Activated effector memory CD4-positive, alpha-beta T cell treated with anti-CD3 and anti-CD28 coated beads, Interleukin-2, amount 50 U/mL, for 16 hours (primary cell): Measurements from ENCODE around the gene VSTM4.

Source experiments
- DNase-seq: peaks from one replicate; pipeline ENCODE4 v3.0.0-alpha.2; 2020

Gene VSTM4

GRCh38 chr10:49140304-49141177, 25.2 kb upstream of the VSTM4 start:
- no peak for DNase-seq

GRCh38 chr10:49139846-49140195, 24.5 kb upstream of the VSTM4 start:
- no peak for DNase-seq

- DNase-seq: no peak
These were observed 23.9 kb upstream of the VSTM4 start for GRCh38 chr10:49139028-49139845.

- DNase-seq: no peak
These were observed 23.1 kb upstream of the VSTM4 start for GRCh38 chr10:49138361-49138891.

- no peak for DNase-seq
These were observed 21.2 kb upstream of the VSTM4 start for GRCh38 chr10:49136525-49136924.

GRCh38 chr10:49135575-49136313, 20.4 kb upstream of the VSTM4 start:
- DNase-seq: no peak

- no peak for DNase-seq
These were observed 19.0 kb upstream of the VSTM4 start for GRCh38 chr10:49134327-49134726.

GRCh38 chr10:49133706-49134248, 18.5 kb upstream of the VSTM4 start, which contains the start of gene FAM170B:
TSS of gene FAM170B (minus strand) at chr10:49134021. CDS start at chr10:49133918, 103 bp downstream.
- no peak for DNase-seq

GRCh38 chr10:49132362-49132737, 17.0 kb upstream of the VSTM4 start:
- no peak for DNase-seq

GRCh38 chr10:49131507-49132361, 16.4 kb upstream of the VSTM4 start:
- no peak for DNase-seq

- DNase-seq: no peak
These were observed 14.1 kb upstream of the VSTM4 start for GRCh38 chr10:49129376-49129775.

GRCh38 chr10:49128854-49129253, 13.5 kb upstream of the VSTM4 start:
- no peak for DNase-seq

- no peak for DNase-seq
These were observed 8.9 kb upstream of the VSTM4 start for GRCh38 chr10:49123981-49124950.

- DNase-seq: no peak
These were observed 5.6 kb upstream of the VSTM4 start for GRCh38 chr10:49120911-49121310.

GRCh38 chr10:49119746-49120145, 4.4 kb upstream of the VSTM4 start:
- DNase-seq: no peak

- no peak for DNase-seq
These were observed 3.2 kb upstream of the VSTM4 start for GRCh38 chr10:49118430-49119074.

- no peak for DNase-seq
These were observed 2.2 kb upstream of the VSTM4 start for GRCh38 chr10:49117376-49118070.

- DNase-seq: no peak
These were observed 1.4 kb upstream of the VSTM4 start for GRCh38 chr10:49116509-49117375.
